PFSK-1 (cell line): Measurements from ENCODE around the gene TATDN2.

ENCODE experiments used
- FOXP2 ChIP-seq: optimal IDR thresholded peaks from 2 replicates; pipeline ENCODE3; 2011; ENCODE audit warnings: borderline replicate concordance, control low read depth, inconsistent platforms; ENCODE audit not compliant: insufficient read depth; ENCODE audit errors: extremely low read length, extremely low read depth
- POLR2AphosphoS5 ChIP-seq: IDR thresholded peaks from 2 replicates; pipeline ENCODE4 v1.6.1; 2012; ENCODE audit warnings: low read depth, mild to moderate bottlenecking, control low read depth, low read length, moderate library complexity
- SIN3A ChIP-seq: IDR thresholded peaks from 2 replicates; pipeline ENCODE4 v1.6.1; 2012; ENCODE audit warnings: mild to moderate bottlenecking, low read length, moderate library complexity, borderline replicate concordance; ENCODE audit not compliant: insufficient read depth
- TF ChIP-seq, protein P1 (sequence below), 2 experiments: IDR thresholded peaks; 2 replicates each; pipeline versions ENCODE4 v1.6.1 to v1.8.0; 2011 to 2012; ENCODE audit warnings: low read depth in 2 of 2, low read length in 2 of 2, control low read depth in 1 of 2, inconsistent platforms in 1 of 2, mild to moderate bottlenecking in 1 of 2, moderate library complexity in 1 of 2; ENCODE audit not compliant: insufficient read depth in 1 of 2

DNA sequence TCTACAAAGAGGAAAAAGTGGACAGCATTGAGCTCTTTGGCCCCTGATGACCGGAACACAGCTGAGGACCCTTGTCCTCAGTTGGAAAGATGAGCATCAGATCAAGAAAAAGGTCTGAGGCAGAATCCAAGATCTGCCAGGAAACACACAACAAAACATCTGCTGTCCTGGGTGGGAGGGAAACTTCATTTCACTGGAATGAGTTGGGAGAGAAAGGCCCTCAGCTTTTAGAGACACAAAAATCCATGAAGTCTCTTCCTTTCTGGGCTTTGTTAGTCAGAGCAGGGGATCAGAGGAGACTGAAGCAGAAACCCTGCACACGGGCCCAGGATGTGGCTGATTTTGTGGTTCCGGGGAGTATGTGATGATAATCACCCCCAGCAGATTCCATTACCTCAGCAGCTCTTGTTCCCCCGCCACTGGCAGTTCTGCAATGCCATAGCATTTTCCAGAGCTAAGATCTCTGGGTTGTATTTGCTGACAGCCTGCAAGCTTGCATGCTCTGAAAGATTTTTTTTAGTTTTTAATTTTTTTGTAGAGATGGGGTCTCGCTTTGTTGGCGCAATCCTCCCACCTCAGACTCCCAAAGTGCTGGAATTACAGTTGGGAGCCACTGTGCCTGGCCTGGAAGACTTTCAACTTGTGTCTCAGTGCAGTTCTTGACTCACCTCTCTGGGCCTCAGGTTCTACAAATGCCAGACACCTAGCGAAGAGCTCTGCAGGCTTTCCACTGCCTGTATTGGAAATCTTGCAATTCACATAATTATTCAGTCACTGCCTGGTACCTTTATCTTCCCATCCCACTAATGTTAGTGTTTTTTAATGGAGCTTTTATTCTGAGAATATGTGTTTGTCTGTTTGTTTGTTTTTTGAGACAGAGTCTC is 5.8 kb upstream of the TATDN2 start:
- TF ChIP-seq, protein P1, sequence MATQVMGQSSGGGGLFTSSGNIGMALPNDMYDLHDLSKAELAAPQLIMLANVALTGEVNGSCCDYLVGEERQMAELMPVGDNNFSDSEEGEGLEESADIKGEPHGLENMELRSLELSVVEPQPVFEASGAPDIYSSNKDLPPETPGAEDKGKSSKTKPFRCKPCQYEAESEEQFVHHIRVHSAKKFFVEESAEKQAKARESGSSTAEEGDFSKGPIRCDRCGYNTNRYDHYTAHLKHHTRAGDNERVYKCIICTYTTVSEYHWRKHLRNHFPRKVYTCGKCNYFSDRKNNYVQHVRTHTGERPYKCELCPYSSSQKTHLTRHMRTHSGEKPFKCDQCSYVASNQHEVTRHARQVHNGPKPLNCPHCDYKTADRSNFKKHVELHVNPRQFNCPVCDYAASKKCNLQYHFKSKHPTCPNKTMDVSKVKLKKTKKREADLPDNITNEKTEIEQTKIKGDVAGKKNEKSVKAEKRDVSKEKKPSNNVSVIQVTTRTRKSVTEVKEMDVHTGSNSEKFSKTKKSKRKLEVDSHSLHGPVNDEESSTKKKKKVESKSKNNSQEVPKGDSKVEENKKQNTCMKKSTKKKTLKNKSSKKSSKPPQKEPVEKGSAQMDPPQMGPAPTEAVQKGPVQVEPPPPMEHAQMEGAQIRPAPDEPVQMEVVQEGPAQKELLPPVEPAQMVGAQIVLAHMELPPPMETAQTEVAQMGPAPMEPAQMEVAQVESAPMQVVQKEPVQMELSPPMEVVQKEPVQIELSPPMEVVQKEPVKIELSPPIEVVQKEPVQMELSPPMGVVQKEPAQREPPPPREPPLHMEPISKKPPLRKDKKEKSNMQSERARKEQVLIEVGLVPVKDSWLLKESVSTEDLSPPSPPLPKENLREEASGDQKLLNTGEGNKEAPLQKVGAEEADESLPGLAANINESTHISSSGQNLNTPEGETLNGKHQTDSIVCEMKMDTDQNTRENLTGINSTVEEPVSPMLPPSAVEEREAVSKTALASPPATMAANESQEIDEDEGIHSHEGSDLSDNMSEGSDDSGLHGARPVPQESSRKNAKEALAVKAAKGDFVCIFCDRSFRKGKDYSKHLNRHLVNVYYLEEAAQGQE (IDR thresholded peaks at IDR 0.05; ENCODE audit: insufficient read depth in 1 of 2, low read depth in 2 of 2, low read length in 2 of 2): no peak
- TF ChIP-seq POLR2AphosphoS5 (no peak), FOXP2 (no peak), SIN3A (no peak)
